Calu3 (cell line): ENCODE data around the gene CAVIN2. TPM values are rescaled to one million over a fixed set of nuclear protein-coding genes. Genes with fewer than 3 reads are reported as not detected.

Experiments used
- BruUV-seq: library from RNA; stranded (reverse); fragments of 400-500 nt; replicated peaks from 2 replicates; lab custom pipeline; 2021; lab: Mats Ljungman, UMichigan
- CTCF ChIA-PET: fragments of 300-600 bp; sonication (Branson Sonifier 250); formaldehyde crosslinking; loops from one replicate; lab custom pipeline; 2022; ENCODE audit warnings: antibody characterized with exemption; lab: Charles Lee
- DNase-seq: peaks from one replicate; pipeline ENCODE4 v3.0.0; 2022
- H3K27ac Mint-ChIP-seq: one replicate; pipeline ENCODE4 v1.8.0; 2022; ENCODE audit warnings: mixed read lengths; ENCODE audit not compliant: unreplicated experiment
- H3K27me3 Mint-ChIP-seq: one replicate; pipeline ENCODE4 v1.8.0; 2022; ENCODE audit warnings: mixed read lengths; ENCODE audit not compliant: unreplicated experiment
- H3K36me3 Mint-ChIP-seq: one replicate; pipeline ENCODE4 v1.8.0; 2022; ENCODE audit warnings: mild to moderate bottlenecking, moderate library complexity, mixed read lengths; ENCODE audit not compliant: insufficient read depth, unreplicated experiment
- H3K4me1 Mint-ChIP-seq: one replicate; pipeline ENCODE4 v1.8.0; 2022; ENCODE audit warnings: mild to moderate bottlenecking, low read depth, mixed read lengths; ENCODE audit not compliant: unreplicated experiment
- H3K4me3 Mint-ChIP-seq: one replicate; pipeline ENCODE4 v1.8.0; 2022; ENCODE audit warnings: mild to moderate bottlenecking, low read depth, moderate library complexity, mixed read lengths; ENCODE audit not compliant: unreplicated experiment
- H3K9me3 Mint-ChIP-seq: one replicate; pipeline ENCODE4 v1.8.0; 2022; ENCODE audit warnings: low read depth, mixed read lengths; ENCODE audit not compliant: unreplicated experiment
- intact Hi-C: fragments of 100-400 bp; cut with micrococcal nuclease; formaldehyde crosslinking; loops from one replicate; pipeline ENCODE4 v1.10.0; 2022; ENCODE audit not compliant: unreplicated experiment
- total RNA-seq: library from RNA; stranded (reverse); gene quantifications from 2 replicates; pipeline ENCODE4 v1.2.3, GENCODE V29; 2022
- TF ChIP-seq, protein P1 (sequence below): fragments of 200-600 bp; IDR thresholded peaks from one replicate; pipeline ENCODE4 v1.8.0; 2022; ENCODE audit warnings: antibody characterized with exemption; ENCODE audit not compliant: unreplicated experiment

Gene CAVIN2
- total RNA-seq, 1 experiment from 2014 or later, result not detected

DNA sequence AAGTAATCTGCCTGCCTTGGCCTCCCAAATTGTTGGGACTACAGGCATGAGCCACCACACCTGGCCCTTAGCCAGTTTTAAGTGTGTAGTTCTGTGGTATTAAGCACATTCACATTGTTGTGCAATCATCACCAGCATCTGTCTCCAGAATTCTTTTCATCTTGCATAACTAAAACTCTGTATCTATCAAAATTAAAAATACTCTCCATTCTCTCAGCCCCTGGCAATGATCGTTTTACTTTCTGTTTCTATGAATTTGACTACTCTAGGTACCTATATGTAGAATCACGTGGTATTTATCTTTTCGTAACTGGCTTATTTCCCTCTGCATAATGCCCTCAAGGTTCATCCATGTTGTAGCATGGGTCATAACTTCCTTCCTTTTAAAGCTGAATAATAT is 45.5 kb upstream of the CAVIN2 start:
- H3K9me3 Mint-ChIP-seq, result peaks cover 7% of the 10 kb centered on the region
- CTCF ChIA-PET, result no interaction called here
- no peaks in the 10 kb centered on the region for H3K36me3 Mint-ChIP-seq
- DNase-seq, result no peak
- TF ChIP-seq, protein P1, sequence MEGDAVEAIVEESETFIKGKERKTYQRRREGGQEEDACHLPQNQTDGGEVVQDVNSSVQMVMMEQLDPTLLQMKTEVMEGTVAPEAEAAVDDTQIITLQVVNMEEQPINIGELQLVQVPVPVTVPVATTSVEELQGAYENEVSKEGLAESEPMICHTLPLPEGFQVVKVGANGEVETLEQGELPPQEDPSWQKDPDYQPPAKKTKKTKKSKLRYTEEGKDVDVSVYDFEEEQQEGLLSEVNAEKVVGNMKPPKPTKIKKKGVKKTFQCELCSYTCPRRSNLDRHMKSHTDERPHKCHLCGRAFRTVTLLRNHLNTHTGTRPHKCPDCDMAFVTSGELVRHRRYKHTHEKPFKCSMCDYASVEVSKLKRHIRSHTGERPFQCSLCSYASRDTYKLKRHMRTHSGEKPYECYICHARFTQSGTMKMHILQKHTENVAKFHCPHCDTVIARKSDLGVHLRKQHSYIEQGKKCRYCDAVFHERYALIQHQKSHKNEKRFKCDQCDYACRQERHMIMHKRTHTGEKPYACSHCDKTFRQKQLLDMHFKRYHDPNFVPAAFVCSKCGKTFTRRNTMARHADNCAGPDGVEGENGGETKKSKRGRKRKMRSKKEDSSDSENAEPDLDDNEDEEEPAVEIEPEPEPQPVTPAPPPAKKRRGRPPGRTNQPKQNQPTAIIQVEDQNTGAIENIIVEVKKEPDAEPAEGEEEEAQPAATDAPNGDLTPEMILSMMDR, result no peak
- no peak overlapping the region for H3K27ac Mint-ChIP-seq
- BruUV-seq, result no TSS peak
- no peaks in the 10 kb centered on the region for H3K27me3 Mint-ChIP-seq
- peaks cover 33% of the 10 kb centered on the region for H3K4me1 Mint-ChIP-seq
- no peak overlapping the region for H3K4me3 Mint-ChIP-seq
- intact Hi-C loops, result no loop called here

DNA sequence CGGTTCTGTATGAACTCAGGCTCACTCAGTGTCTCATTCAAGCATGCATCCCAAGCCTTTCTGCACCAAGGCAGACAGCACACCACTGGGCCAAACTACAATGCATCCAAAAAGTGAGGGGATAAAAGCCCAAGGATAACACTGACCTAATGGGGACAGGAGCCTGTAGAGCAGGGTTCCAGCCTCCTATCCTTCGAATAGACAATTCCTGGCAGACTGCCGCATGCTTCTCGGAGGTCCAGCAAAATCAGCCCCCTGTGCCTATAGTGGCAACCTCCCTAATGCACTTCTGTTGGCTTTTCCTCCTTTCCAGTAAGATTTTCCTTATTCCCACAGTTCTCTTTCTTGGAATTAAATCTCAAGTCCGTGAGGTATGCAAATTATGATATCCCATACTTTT is 44.8 kb upstream of the CAVIN2 start:
- H3K4me1 Mint-ChIP-seq, result peaks cover 25% of the 10 kb centered on the region
- H3K27me3 Mint-ChIP-seq, result no peaks in the 10 kb centered on the region
- TF ChIP-seq, protein P1, result no peak
- peaks cover 7% of the 10 kb centered on the region for H3K9me3 Mint-ChIP-seq
- no peaks in the 10 kb centered on the region for H3K36me3 Mint-ChIP-seq
- no peak overlapping the region for H3K27ac Mint-ChIP-seq
- no peak for DNase-seq
- intact Hi-C loops, result no loop called here
- H3K4me3 Mint-ChIP-seq, result no peak overlapping the region
- no TSS peak for BruUV-seq
- CTCF ChIA-PET, result no interaction called here

DNA sequence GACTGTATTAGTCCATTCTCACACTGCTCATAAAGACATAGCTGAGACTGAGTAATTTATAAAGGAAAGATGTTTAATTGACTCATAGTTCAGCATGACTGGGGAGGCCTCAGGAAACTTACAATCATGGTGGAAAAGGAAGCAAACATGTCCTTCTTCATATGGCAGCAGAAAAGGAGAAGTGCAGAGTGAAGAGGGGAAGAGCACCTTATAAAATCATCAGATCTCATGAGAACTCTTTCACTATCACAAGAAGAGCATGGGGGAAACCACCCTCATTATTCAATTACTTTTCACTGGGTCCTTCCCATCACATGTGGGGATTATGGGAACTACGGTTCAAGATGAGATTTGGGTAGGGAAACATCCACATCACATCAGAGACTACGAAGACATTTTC is 43.0 kb upstream of the CAVIN2 start:
- no peak for DNase-seq
- no peak overlapping the region for H3K4me3 Mint-ChIP-seq
- H3K36me3 Mint-ChIP-seq, result no peaks in the 10 kb centered on the region
- no peaks in the 10 kb centered on the region for H3K27me3 Mint-ChIP-seq
- H3K27ac Mint-ChIP-seq, result no peak overlapping the region
- intact Hi-C loops, result no loop called here
- peaks cover 8% of the 10 kb centered on the region for H3K4me1 Mint-ChIP-seq
- peaks cover 7% of the 10 kb centered on the region for H3K9me3 Mint-ChIP-seq
- no TSS peak for BruUV-seq
- TF ChIP-seq, protein P1, result no peak
- CTCF ChIA-PET, result no interaction called here

DNA sequence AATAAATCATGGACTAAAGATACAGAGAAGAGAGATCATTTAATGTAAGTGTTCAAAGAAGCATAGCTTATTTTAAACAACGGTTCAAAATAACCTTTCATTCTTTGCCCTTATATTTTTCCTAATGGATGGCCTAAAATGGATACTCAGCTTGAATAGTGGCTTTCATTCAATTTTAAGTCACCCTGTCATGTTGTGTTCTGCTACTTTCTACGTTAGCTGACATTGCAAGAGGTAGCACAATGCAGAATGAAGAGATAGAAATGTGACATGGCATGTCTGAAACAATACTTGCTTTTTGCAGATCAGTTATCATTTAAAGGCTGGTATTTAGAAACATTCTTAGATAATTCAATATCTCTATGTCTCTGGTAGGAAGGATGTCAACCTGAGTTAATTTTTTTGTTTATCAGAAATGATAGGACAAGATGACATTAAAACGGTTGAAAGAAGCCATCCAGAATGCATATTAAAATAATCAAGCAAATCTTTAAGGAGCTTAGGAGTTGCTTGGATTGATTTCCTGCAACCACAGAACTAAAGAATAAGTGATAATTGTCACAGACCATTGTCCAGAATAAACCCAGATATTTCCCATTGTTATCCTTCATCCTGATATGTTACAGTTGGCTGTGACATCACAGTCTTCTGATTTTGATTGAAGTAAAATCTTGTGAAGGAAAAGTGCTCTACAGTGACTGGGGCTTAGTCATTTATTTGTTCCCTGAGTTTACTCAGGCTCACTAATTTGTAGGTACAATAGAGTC is 41.7 kb upstream of the CAVIN2 start:
- Mint-ChIP-seq H3K4me3 (no peak overlapping the region), H3K27ac (no peak overlapping the region), H3K4me1 (no peaks in the 10 kb centered on the region), H3K9me3 (peaks cover 7% of the 10 kb centered on the region), H3K36me3 (no peaks in the 10 kb centered on the region), H3K27me3 (no peaks in the 10 kb centered on the region)
- CTCF ChIA-PET, result no interaction called here
- TF ChIP-seq, protein P1, result no peak
- intact Hi-C loops, result no loop called here
- no peak for DNase-seq
- no TSS peak for BruUV-seq
